Muscle of arm (tissue), 12 donors: Measurements from ENCODE around the gene GTF2IRD1. TPM values are rescaled to one million over a fixed set of nuclear protein-coding genes. Genes with fewer than 3 reads are reported as not detected.
"Not testable (repeated sequence)": the region's sequence is repeated elsewhere in the genome, so short reads cannot be mapped to it uniquely, and the experiment has no call there.

ENCODE experiments used
- DNase-seq: peaks from one replicate; pipeline ENCODE4 v3.0.0-alpha.2; 2013
- polyA plus RNA-seq, 12 donors: library from polyadenylated mRNA; unstranded; fragments of 120-200 nt; gene quantifications; one replicate each; pipeline ENCODE4 v1.2.1, GENCODE V29; 2013; ENCODE audit not compliant: insufficient read length in 12 of 12

GTF2IRD1 gene
- polyA plus RNA-seq, 12 donors, result 31.8 to 55.0 (median 46.8) TPM; not detected in 1

- no peak for DNase-seq
These were observed 59.1 kb downstream of the GTF2IRD1 start for GRCh38 chr7:74512762-74513161.

- DNase-seq, result no peak
These were observed 60.5 kb downstream of the GTF2IRD1 start for GRCh38 chr7:74514131-74514591.

GRCh38 chr7:74515276-74515675, 61.6 kb downstream of the GTF2IRD1 start:
- no peak for DNase-seq

- DNase-seq, result no peak
These were observed 62.5 kb downstream of the GTF2IRD1 start for GRCh38 chr7:74516214-74516613.

GRCh38 chr7:74518041-74518440, 64.3 kb downstream of the GTF2IRD1 start:
- no peak for DNase-seq

GRCh38 chr7:74518654-74519053, 64.9 kb downstream of the GTF2IRD1 start:
- DNase-seq, result no peak

- no peak for DNase-seq
These were observed 65.7 kb downstream of the GTF2IRD1 start for GRCh38 chr7:74519395-74519794.

GRCh38 chr7:74521855-74522254, 68.1 kb downstream of the GTF2IRD1 start:
- DNase-seq, result no peak

- no peak for DNase-seq
These were observed 68.7 kb downstream of the GTF2IRD1 start for GRCh38 chr7:74522281-74522905.

- no peak for DNase-seq
These were observed 69.3 kb downstream of the GTF2IRD1 start for GRCh38 chr7:74523015-74523414.

- no peak for DNase-seq
These were observed 71.4 kb downstream of the GTF2IRD1 start for GRCh38 chr7:74525140-74525539.

- no peak for DNase-seq
These were observed 72.2 kb downstream of the GTF2IRD1 start for GRCh38 chr7:74525881-74526280.

GRCh38 chr7:74526780-74527179, 73.1 kb downstream of the GTF2IRD1 start:
- DNase-seq, result no peak

GRCh38 chr7:74527842-74528241, 74.1 kb downstream of the GTF2IRD1 start:
- no peak for DNase-seq

GRCh38 chr7:74528773-74529172, 75.1 kb downstream of the GTF2IRD1 start:
- DNase-seq, result not testable (repeated sequence)

GRCh38 chr7:74535951-74536356, 82.2 kb downstream of the GTF2IRD1 start:
- no peak for DNase-seq

GRCh38 chr7:74541937-74542336, 88.2 kb downstream of the GTF2IRD1 start:
- DNase-seq, result not testable (repeated sequence)

GRCh38 chr7:74542558-74543117, 88.9 kb downstream of the GTF2IRD1 start:
- no peak for DNase-seq

- no peak for DNase-seq
These were observed 91.2 kb downstream of the GTF2IRD1 start for GRCh38 chr7:74544706-74545469.

- DNase-seq, result no peak
These were observed 92.2 kb downstream of the GTF2IRD1 start for GRCh38 chr7:74545921-74546320.

- DNase-seq, result not testable (repeated sequence)
These were observed 99.9 kb downstream of the GTF2IRD1 start for GRCh38 chr7:74553596-74554012.

- no peak for DNase-seq
These were observed 100.5 kb downstream of the GTF2IRD1 start for GRCh38 chr7:74554178-74554577.
